22Rv1 (cell line): ENCODE results near the gene QSOX2.

Source experiments
- ZFX ChIP-seq: fragments of 450-650 bp; IDR thresholded peaks from 2 replicates; pipeline ENCODE4 v1.6.1; 2017; ENCODE audit warnings: antibody characterized with exemption, borderline replicate concordance
- TF ChIP-seq, protein P1 (sequence below): fragments of 450-650 bp; IDR thresholded peaks from 2 replicates; pipeline ENCODE4 v1.5.1; 2017; ENCODE audit warnings: mild to moderate bottlenecking

- TF ChIP-seq, protein P1, sequence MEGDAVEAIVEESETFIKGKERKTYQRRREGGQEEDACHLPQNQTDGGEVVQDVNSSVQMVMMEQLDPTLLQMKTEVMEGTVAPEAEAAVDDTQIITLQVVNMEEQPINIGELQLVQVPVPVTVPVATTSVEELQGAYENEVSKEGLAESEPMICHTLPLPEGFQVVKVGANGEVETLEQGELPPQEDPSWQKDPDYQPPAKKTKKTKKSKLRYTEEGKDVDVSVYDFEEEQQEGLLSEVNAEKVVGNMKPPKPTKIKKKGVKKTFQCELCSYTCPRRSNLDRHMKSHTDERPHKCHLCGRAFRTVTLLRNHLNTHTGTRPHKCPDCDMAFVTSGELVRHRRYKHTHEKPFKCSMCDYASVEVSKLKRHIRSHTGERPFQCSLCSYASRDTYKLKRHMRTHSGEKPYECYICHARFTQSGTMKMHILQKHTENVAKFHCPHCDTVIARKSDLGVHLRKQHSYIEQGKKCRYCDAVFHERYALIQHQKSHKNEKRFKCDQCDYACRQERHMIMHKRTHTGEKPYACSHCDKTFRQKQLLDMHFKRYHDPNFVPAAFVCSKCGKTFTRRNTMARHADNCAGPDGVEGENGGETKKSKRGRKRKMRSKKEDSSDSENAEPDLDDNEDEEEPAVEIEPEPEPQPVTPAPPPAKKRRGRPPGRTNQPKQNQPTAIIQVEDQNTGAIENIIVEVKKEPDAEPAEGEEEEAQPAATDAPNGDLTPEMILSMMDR = no peak
- TF ChIP-seq ZFX = no peak
Measured at GRCh38 chr9:136235171-136235570, 10.4 kb downstream of the QSOX2 start.
